GM18907 (cell line): ENCODE results near the gene RUFY4.
A peak's percentile ranks its signal among the peaks of the same experiment; 100 is the strongest.

Experiments
- ATAC-seq: cut with Tn5 transposase; IDR thresholded peaks from one replicate; pipeline ENCODE4 v1.9.1; 2021; ENCODE audit warnings: mild to moderate bottlenecking, moderate library complexity; ENCODE audit not compliant: unreplicated experiment

RUFY4 gene

GRCh38 chr2:218068721-218069334, at the start of gene RUFY4:
Gene RUFY4 (plus strand): TSS chr2:218069253. CDS start chr2:218070606, 1,353 bp downstream.
- peak; percentile 78 for ATAC-seq

- ATAC-seq: no peak
Observed at GRCh38 chr2:218019411-218020060, 49.5 kb upstream of the RUFY4 start.

GRCh38 chr2:218020281-218020680, 48.8 kb upstream of the RUFY4 start:
- ATAC-seq: no peak

DNA sequence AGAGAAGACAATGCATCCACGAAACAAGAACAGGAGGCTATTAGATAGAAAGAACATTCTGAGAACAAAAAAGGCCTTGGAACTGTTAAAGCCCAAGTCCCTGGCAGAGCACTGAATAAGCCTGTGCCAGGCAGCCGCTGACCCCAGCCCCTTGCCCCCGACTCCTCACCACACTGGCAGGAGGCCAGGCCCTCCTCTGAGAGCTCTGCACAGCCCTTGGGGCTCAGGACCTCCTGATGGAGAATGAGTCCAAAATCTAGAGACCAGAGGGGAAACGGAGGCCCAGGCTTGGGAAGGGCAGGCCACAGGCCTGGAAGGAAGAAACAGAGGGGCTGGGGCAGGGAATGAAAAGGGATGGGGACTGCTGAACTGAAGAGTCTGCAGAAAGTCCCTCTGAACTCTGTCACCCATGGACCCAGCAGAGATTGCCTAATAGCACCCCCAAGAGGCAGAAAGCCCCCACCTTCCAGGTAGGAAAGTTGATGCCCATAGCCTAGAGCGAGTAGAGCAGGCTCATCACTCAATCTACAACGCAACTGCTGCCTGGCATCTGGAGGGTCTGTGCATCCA, 48.0 kb upstream of the RUFY4 start:
- ATAC-seq: no peak

DNA sequence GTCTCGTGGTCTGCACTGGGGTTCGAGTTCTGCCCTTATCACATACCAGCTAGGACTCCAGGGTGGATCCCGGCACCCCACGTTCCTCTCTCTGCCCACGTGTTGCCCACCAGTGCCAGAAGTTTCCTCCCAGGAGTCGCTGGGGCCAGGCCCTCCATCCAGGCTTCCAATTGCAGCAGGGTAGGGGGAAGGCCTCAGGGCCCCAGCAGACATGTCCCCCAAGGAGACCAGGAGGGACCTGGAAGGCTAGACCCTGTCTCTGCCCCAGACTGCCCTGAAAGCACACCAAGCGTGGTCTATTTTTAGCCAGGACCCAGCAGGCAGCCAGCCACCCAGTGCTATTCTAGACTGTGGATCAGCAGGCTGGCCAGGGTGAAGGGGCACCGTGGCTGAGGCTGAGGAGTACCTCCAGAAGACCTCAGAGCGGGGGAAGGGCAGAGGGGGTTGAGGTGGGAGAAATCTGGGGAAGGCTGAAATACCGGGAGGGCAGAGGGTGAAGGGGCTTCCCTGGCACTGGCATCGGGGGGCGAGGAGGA, 47.4 kb upstream of the RUFY4 start:
- ATAC-seq: no peak

DNA sequence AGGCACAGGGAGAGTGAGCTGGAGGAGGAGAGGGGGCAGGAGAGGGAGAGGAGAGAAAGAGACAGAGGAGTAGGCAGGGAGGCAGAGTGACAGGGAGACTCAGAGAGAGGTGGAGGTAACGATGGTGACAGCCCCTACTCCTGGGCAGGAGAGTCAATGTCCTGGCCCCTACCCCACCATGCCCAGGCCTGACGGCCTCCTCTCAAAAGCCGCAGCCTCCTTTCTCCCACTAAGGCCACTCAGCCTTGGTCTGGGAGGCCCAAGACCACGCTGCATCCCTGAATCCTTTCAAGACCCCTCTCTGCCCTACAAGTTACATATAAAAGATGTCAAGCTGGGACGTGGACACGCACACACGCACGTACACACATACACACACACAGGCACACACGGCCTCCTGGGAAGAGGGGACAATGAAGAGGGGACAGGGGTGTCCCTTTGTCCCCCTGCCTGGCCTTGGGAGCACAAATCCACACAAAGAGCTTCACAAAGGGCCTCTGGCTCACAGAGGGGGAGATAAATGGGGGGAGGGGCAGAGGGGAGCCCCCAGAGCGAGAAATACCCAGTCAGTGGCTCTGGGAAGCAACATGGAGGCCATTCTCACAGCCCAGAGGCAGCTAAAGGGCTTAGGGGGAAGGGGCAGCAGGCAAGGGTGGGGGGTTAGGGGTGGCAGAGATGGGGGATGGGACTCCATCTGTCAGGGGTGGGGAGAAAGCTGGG, 46.8 kb upstream of the RUFY4 start:
- ATAC-seq: no peak

DNA sequence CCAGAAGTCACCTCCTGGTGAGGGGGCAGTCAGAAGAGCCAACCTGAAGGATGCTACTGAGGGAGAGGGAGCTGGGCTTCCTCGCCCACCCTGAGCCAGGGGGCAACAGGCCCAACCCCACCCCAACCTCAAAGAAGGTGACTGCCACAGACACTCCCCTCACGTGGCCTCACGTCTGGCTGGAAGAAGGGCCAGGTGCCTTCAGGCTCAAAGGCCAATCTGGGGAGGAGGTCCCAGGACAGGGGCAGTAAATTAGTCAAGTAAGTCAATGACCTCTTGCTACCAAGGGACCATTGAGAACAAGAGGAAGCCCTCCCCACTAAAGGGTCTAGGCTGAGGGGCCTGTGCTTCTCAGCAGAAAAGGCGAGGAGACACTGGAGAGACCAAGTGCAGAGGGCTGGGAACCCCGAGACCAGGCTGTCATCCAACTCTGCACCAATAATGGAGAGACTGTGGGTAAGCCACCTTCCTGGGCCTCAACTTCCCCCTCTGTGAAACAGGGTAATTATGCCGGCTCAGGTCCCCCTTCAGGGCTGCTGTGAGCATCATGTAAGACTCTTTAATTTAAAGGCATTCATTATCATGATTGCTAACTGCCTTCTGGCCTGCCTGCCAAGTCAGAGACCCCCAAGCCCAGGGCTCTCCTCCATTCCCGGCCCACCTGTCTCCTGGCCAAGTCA, 46.1 kb upstream of the RUFY4 start:
- no peak for ATAC-seq

GRCh38 chr2:218023636-218024035, 45.4 kb upstream of the RUFY4 start:
- no peak for ATAC-seq

- no peak for ATAC-seq
Observed at GRCh38 chr2:218024336-218024735, 44.7 kb upstream of the RUFY4 start.

GRCh38 chr2:218024871-218025270, 44.2 kb upstream of the RUFY4 start:
- ATAC-seq: no peak

DNA sequence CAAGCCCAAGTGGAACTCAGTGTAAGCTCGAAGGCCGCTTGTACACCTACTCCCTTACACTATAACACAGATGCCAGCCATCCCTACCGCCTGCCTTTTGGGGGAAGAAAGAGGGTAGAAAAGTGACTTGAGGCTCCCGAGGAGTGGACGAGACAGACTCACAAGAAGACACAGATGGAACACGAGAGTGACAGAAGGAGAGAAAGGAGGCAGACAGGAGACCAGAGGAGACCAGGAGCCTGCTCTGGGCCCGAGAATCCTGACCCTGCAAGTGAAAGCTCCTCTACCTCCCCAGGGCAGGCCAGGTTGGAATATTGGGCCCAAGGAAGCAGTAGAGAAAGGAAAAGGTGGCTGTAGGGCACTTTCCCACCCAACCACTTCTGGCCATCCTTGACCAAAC, 42.8 kb upstream of the RUFY4 start:
- no peak for ATAC-seq

DNA sequence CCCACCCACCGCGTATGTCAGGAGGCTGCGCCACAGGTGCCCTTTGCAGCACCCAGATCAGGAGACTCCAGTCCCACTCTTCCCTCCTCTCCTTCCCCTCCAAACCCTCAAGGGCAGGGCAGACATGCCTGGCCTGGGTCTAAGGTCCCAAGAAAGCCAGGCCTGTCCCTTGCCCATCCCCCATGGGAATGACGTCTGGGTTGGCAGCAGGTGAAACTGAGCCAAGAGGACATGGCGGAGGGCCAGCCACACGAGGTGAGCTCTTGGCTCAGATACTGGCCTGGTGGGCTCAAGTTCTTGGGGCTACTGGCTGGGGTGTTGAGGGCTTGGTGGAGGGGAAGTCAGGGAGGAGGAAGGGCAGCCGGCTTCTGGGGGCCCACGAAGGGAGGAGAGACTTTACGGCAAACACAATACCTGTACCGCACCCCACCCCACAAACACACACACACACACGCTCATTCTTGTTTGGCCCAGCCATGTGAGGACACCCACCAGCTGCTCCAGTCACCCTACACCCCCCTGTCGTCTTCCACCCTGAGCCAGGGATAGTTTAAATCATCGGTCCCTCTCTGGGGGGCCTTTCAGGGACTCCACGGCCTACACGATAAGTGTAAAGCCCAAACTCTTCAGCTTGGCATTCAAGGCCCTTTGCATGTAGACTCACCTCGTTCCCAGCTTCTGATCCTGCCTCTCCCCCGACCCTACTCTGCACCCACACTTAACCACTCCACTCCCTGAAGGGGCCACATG, 42.2 kb upstream of the RUFY4 start:
- ATAC-seq: no peak

DNA sequence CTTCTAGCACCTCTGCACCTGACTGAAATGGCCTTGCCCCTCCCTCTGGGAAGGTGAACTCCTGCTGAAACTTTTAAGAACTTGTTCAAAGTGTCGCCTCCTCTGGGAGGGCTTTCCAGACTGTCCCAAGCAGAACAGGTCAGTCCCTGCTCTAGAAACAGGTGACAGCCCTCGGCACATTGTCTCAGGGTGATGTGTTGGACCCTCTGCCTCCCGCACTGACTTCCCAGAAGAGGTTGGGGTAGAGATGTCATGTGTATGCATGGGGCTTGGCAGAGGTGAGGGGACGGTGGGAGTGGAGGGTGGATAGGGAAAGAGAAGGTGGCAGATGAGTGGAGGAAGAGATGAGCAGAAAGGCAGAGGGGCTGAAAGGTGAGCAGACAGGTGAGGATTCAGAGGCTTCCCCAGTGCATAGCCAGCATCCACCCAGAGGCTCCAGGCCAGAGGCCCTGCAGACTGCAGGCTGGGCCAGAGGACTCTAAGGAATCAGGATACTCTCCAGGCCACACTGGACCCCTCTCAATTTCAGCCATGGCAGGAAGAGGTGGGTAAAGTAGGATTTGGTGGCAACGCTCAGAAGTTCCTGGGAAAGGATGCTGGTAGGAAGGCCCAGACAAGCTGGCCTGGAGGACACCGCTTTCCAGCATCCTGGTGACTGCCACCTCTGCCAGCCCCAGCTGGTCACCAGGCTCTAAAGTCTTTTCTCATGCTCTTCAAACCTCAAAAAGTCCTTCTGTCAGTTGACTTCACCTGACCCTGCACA, 41.4 kb upstream of the RUFY4 start:
- ATAC-seq: no peak

- ATAC-seq: no peak
Observed at GRCh38 chr2:218028189-218028495, 40.9 kb upstream of the RUFY4 start.

DNA sequence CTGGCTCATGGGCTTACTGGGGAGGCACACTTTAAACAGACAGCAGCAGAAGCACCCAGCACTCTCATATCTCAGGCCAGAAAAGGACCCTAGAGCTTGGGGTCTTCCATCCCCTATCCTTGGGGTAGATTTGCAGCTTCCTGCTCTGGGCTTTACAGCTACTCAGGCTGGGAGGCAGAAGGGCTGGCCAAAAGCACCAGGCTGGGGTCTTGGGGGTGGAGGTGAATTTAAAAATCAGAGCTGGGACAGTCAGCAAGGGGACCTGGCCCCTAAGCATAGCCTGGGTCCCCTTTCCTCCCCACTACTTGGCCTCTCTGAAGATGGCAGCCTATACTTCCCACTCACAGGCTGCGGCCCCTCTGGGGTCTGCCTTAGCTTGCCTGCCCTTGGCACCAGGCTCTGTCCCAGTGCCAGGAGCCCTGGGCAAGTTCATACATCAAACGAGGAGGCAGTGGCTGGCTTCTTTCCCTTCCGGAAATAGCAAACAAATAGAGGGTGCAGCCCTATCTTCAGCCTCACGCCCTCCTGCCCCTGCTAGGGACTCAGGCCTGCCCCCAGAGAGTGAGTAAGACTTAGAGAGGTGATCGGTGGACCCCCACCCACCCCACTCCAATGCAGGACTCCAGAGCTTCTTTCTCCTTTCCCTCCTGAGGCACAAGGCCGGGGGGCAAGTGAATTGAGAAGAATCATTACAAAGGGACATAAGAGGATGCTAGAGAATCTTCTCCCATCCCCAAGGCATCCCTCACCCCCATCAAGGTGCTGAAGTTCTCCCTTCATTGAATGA, 40.3 kb upstream of the RUFY4 start:
- ATAC-seq: no peak

GRCh38 chr2:218029366-218030360, 39.4 kb upstream of the RUFY4 start:
- no peak for ATAC-seq

- ATAC-seq: no peak
Observed at GRCh38 chr2:218030409-218031195, 38.5 kb upstream of the RUFY4 start.
